Non-pigmented ciliary epithelial cell (primary cell): Measurements from ENCODE around the gene NFKBIZ.

Experiments used
- DNase-seq: peaks from one replicate; pipeline ENCODE4 v3.0.0-alpha.2; 2010; ENCODE audit warnings: low read depth

The NFKBIZ gene

GRCh38 chr3:101848754-101849713, at the start of gene NFKBIZ:
Gene NFKBIZ (plus strand): TSS chr3:101849514. CDS start chr3:101849629, 115 bp downstream.
- DNase-seq, result no peak

- DNase-seq, result no peak
Measured at GRCh38 chr3:101801174-101801573, 48.1 kb upstream of the NFKBIZ start.

GRCh38 chr3:101802179-101802578, 47.1 kb upstream of the NFKBIZ start:
- no peak for DNase-seq

GRCh38 chr3:101803173-101803782, 46.0 kb upstream of the NFKBIZ start:
- no peak for DNase-seq

- DNase-seq, result no peak
Measured at GRCh38 chr3:101803939-101804338, 45.4 kb upstream of the NFKBIZ start.

GRCh38 chr3:101806491-101806890, 42.8 kb upstream of the NFKBIZ start:
- DNase-seq, result no peak

- DNase-seq, result no peak
Measured at GRCh38 chr3:101807888-101808287, 41.4 kb upstream of the NFKBIZ start.

- DNase-seq, result no peak
Measured at GRCh38 chr3:101809178-101810021, 39.9 kb upstream of the NFKBIZ start.

GRCh38 chr3:101810022-101810418, 39.3 kb upstream of the NFKBIZ start:
- no peak for DNase-seq

GRCh38 chr3:101811875-101812274, 37.4 kb upstream of the NFKBIZ start:
- no peak for DNase-seq

GRCh38 chr3:101812895-101813294, 36.4 kb upstream of the NFKBIZ start:
- DNase-seq, result no peak

GRCh38 chr3:101813817-101814440, 35.4 kb upstream of the NFKBIZ start:
- no peak for DNase-seq

GRCh38 chr3:101814835-101815234, 34.5 kb upstream of the NFKBIZ start:
- no peak for DNase-seq

GRCh38 chr3:101816215-101817149, 32.8 kb upstream of the NFKBIZ start:
- DNase-seq, result no peak

GRCh38 chr3:101817992-101818391, 31.3 kb upstream of the NFKBIZ start:
- no peak for DNase-seq

GRCh38 chr3:101819649-101820206, 29.6 kb upstream of the NFKBIZ start:
- no peak for DNase-seq

- DNase-seq, result no peak
Measured at GRCh38 chr3:101821503-101821902, 27.8 kb upstream of the NFKBIZ start.

- DNase-seq, result no peak
Measured at GRCh38 chr3:101823525-101823924, 25.8 kb upstream of the NFKBIZ start.

- no peak for DNase-seq
Measured at GRCh38 chr3:101824702-101825101, 24.6 kb upstream of the NFKBIZ start.

GRCh38 chr3:101825904-101826445, 23.3 kb upstream of the NFKBIZ start:
- no peak for DNase-seq
